Measurements from ENCODE around the gene FBLIM1. TPM values are rescaled to one million over a fixed set of nuclear protein-coding genes. Genes with fewer than 3 reads are reported as not detected.

Gene FBLIM1
- total RNA-seq, 1 donor from 2014 or later = not detected

DNA sequence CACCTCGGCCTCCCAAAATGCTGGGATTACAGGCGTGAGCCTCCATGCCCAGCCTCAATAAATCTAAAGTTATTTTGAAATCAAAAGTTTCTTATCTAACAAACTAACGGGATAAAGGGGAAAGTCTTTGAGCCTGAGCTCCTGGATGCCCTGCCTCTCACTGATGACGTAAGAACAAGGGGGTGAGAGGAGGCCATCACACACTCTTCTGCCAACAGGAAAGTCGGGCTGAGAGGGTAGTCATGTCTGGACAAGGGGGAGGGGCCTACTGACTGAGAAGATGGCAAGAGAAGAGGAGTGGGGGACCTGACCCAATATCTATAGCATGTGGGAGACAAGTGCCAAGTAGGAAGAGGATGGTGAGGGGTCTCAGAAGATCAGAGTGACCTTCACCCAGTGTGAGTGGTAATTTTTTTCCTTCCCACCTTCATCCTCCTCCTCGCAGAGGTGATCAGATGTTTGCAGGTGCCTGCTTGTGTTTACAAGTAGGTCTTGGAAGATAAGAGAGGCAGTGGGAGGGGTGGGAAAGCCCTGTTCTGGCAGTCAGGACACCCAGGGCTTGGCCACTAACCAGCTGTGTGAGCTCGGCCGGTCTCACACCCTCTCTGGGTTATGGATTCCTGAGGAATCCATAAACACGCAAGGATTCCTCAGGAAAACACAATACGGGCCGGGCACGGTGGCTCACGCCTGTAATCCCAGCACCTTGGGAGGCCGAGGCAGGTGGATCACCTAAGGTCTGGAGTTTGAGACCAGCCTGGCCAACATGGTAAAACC is 39.2 kb downstream of the FBLIM1 start:
- CTCF ChIA-PET = no interaction called here
- Mint-ChIP-seq H3K36me3 (ENCODE audit: low read depth) (no peaks in the 10 kb centered on the region), H3K4me3 (no peak overlapping the region), H3K4me1 (peaks cover 7% of the 10 kb centered on the region), H3K27ac (no peak overlapping the region), H3K27me3 (peaks cover 5% of the 10 kb centered on the region), H3K9me3 (no peaks in the 10 kb centered on the region)
- intact Hi-C loops (cut with micrococcal nuclease) = no loop called here
- DNase-seq (no peak), ATAC-seq (ENCODE audit: low read depth) (no peak)
- TF ChIP-seq, protein P1, sequence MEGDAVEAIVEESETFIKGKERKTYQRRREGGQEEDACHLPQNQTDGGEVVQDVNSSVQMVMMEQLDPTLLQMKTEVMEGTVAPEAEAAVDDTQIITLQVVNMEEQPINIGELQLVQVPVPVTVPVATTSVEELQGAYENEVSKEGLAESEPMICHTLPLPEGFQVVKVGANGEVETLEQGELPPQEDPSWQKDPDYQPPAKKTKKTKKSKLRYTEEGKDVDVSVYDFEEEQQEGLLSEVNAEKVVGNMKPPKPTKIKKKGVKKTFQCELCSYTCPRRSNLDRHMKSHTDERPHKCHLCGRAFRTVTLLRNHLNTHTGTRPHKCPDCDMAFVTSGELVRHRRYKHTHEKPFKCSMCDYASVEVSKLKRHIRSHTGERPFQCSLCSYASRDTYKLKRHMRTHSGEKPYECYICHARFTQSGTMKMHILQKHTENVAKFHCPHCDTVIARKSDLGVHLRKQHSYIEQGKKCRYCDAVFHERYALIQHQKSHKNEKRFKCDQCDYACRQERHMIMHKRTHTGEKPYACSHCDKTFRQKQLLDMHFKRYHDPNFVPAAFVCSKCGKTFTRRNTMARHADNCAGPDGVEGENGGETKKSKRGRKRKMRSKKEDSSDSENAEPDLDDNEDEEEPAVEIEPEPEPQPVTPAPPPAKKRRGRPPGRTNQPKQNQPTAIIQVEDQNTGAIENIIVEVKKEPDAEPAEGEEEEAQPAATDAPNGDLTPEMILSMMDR (IDR thresholded peaks at IDR 0.05) = no peak
- POLR2A ChIA-PET = no interaction called here

DNA sequence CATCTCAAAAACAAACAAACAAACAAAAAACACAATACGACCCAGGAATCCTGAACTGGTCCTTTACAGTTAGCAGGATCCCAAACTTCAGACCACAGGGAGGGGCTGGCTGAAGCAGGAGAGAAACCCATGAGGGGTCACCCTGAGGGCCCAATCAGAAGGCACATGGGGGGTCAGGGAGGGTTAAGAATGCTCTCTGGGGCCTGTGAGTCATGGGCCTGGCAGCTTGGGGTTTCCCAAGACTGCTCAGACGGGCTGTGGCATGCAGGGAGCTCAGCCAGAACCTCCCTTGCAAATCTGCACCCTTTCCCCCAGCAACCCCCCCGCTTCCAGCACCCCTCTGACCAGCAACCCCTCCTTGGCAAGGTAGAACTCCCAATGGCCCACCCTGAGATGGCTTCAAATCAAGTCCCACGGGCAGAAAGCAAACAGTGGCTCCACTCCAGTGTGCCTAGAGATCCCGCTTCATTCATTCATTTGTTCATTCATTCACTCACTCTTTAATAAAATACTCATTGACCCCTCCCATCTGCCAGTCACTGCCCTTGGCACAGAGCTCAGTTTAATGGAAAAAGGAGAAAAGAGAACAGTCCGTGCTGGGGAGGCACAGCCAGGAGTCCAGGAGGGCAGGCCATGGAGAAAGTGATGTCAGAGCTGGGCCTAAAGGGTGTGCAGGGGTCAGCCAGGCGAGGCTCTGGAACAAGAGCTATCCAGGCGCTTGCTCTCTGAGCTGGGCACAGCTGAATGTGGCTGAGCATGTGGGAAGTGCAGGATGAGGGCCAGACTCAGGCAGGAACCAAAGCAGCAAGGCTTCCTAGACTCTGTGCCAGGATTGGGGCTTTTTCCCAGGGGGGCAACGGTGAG is 40.6 kb downstream of the FBLIM1 start:
- ATAC-seq (ENCODE audit: low read depth) = peak; percentile 90
- DNase-seq = peak; percentile 20
- CTCF ChIA-PET = interaction anchor here (1.0 kb wide), 1 partner anchor 126 kb away, joined by 3 read pairs; no protein-coding TSS in a partner anchor
- Mint-ChIP-seq H3K27ac (peak overlapping the region; percentile 35), H3K27me3 (peaks cover 5% of the 10 kb centered on the region), H3K9me3 (no peaks in the 10 kb centered on the region), H3K4me3 (no peak overlapping the region), H3K4me1 (peaks cover 7% of the 10 kb centered on the region), H3K36me3 (ENCODE audit: low read depth) (no peaks in the 10 kb centered on the region)
- POLR2A ChIA-PET = interaction anchor here (0.5 to 1.1 kb wide), 2 partner anchors 19 to 175 kb away, joined by 3 to 4 read pairs; no protein-coding TSS in a partner anchor
- intact Hi-C loops (cut with micrococcal nuclease) = no loop called here
- TF ChIP-seq, protein P1 (IDR thresholded peaks at IDR 0.05) = no peak

DNA sequence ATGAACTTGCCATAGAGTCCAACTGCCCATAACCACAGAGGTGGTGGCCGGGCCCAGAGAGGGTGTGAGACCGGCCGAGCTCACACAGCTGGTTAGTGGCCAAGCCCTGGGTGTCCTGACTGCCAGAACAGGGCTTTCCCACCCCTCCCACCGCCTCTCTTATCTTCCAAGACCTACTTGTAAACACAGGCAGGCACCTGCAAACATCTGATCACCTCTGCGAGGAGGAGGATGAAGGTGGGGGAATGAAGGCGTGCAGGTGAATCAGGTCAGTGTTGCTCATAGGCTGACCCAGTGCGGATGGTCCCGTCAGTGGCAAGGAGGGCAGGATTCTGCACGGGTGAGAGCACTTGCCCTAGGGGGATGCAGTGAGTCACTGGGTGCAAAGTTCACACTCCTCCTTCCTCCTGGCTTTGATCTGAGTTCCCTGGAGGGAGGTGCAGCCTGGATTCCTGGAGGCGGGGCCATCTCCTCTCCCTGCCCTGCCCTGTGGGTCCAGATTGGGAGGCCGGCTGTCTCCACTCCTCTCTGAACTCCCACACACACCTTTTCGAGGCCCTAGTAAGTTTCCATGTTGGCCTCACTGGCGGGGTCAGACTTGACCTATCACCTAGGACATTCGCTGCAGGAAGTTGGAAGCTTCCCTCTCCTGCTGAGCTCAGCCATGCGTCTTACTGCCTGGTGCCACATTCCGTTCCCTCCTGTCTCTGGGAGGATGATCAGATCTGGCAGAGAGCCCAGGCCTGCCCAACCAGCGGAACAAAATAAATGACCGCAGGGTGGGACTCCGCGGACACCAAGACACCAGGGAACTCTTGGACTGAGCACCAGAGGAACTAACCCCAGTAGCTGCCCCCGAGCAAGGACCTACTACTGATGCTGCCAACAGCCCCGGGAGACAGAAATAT is 41.6 kb downstream of the FBLIM1 start:
- Mint-ChIP-seq H3K27me3 (peaks cover 5% of the 10 kb centered on the region), H3K9me3 (no peaks in the 10 kb centered on the region), H3K4me1 (peaks cover 7% of the 10 kb centered on the region), H3K4me3 (no peak overlapping the region), H3K27ac (no peak overlapping the region), H3K36me3 (ENCODE audit: low read depth) (no peaks in the 10 kb centered on the region)
- ChIA-PET CTCF (interaction anchor here (1.0 kb wide), 1 partner anchor 125 kb away, joined by 3 read pairs; no protein-coding TSS in a partner anchor), POLR2A (no interaction called here)
- DNase-seq = no peak
- TF ChIP-seq, protein P1 (IDR thresholded peaks at IDR 0.05) = no peak
- intact Hi-C loops (cut with micrococcal nuclease) = no loop called here
- ATAC-seq (ENCODE audit: low read depth) = no peak

DNA sequence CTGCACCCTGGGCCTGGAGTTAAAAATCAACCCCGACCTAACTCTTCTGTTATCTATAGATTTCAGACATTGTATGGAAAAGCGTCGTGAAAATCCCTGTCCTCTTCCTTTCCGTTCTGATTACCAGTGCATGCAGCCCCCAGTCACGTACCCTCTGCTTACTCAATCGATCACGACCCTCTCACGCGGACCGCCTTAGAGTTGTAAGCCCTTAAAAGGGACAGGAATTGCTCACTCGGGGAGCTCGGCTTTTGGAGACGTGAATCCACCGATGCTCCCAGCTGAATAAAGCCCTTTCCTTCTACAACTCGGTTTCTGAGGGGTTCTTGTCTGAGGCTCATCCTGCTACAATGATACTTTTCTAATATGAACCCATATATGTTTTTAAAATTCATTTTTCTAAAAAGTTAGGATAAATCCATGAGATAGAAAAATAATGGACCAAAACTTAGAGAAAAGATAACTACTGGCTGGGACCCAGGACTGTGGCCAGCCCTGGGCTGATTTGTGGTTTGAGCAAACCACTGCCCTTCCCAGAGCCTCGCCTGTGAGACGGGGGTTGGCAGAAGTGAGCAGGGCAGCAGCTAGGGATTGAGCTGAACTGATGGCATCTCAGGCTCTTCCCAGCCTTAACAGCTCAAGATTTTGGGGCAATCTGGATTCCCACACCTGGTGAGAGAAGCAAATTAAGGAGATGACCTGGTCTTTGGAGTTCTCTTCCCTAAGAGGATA is 43.8 kb downstream of the FBLIM1 start:
- intact Hi-C loops (cut with micrococcal nuclease) = no loop called here
- ATAC-seq (ENCODE audit: low read depth) (no peak), DNase-seq (no peak)
- Mint-ChIP-seq H3K27ac (no peak overlapping the region), H3K4me3 (no peak overlapping the region), H3K4me1 (peaks cover 7% of the 10 kb centered on the region), H3K9me3 (no peaks in the 10 kb centered on the region), H3K36me3 (ENCODE audit: low read depth) (no peaks in the 10 kb centered on the region), H3K27me3 (peaks cover 5% of the 10 kb centered on the region)
- ChIA-PET CTCF (interaction anchor here (1.6 to 3.7 kb wide), 3 partner anchors 13 to 207 kb away, joined by 4 to 18 read pairs (median 7); no protein-coding TSS in a partner anchor), POLR2A (no interaction called here)
- TF ChIP-seq, protein P1 (IDR thresholded peaks at IDR 0.05) = no peak

Data from activated B cell treated with CpG ODN at 0.5 μM for 24 hours (primary cell).